Psoas muscle (tissue), 8 donors: ENCODE measurements around the gene SERPINA3. TPM values are rescaled to one million over a fixed set of nuclear protein-coding genes. Genes with fewer than 3 reads are reported as not detected.

Source experiments
- ATAC-seq, 4 donors: fragments of 200-7000 bp; cut with Tn5 transposase; one replicate each; pipeline ENCODE4 v1.9.1; 2020; ENCODE audit warnings: moderate library complexity in 3 of 4, mild to moderate bottlenecking in 2 of 4
- DNase-seq, 2 donors: peaks; one replicate each; pipeline ENCODE4 v3.0.0-alpha.2; 2020
- H3K27ac ChIP-seq: fragments of 200-600 bp; one replicate; pipeline ENCODE4 v1.8.0; 2022
- H3K27me3 ChIP-seq, 3 donors: fragments of 200-600 bp in 1 of 3; one replicate each; pipeline versions ENCODE4 v1.6.1 to v1.8.0; 2013 to 2022; ENCODE audit warnings: low read length in 2 of 3, mild to moderate bottlenecking in 2 of 3, moderate library complexity in 1 of 3; ENCODE audit not compliant: insufficient read depth in 3 of 3
- H3K36me3 ChIP-seq, 2 donors: fragments of 200-600 bp in 1 of 2; one replicate each; pipeline versions ENCODE4 v1.6.1 to v1.8.0; 2013 to 2022; ENCODE audit warnings: low read depth in 1 of 2, mild to moderate bottlenecking in 1 of 2, moderate library complexity in 1 of 2; ENCODE audit not compliant: insufficient read depth in 1 of 2
- H3K4me1 ChIP-seq: fragments of 200-600 bp; one replicate; pipeline ENCODE4 v1.8.0; 2022
- H3K4me3 ChIP-seq: fragments of 200-600 bp; one replicate; pipeline ENCODE4 v1.8.0; 2022; ENCODE audit warnings: mild to moderate bottlenecking
- H3K9me3 ChIP-seq: fragments of 200-600 bp; one replicate; pipeline ENCODE4 v1.8.0; 2022
- WGBS, 3 donors: extraction: QIAGEN DNeasy Blood & Tissue Kit; methylation state at CpG; one replicate each; pipeline versions ENCODE4 v1.1.6 to v1.1.7; 2013; 5-methylcytosine and 5-hydroxymethylcytosine counted together
- intact Hi-C, 2 donors: fragments of 100-400 bp; cut with DNase I; formaldehyde crosslinking; loops; one replicate each; pipeline versions ENCODE4 v1.11.0 to v1.14.2; 2022
- polyA plus RNA-seq, 3 donors: library from polyadenylated mRNA; stranded (reverse); fragments of 200-250 nt; gene quantifications; one replicate each; pipeline ENCODE4 v1.2.3, GENCODE V29; 2013
- total RNA-seq, 4 donors: library from RNA; stranded (reverse); fragmentation: NEBNext Ultra II Directional in 2 of 4; extraction: Animal tissue kit (Norgen Biotek cat#: 25700) in 2 of 4; gene quantifications; one replicate each; pipeline versions ENCODE4 v1.2.1 to v1.2.4, GENCODE V29; 2021 to 2023
- TF ChIP-seq, protein P1 (sequence below): fragments of 200-600 bp; IDR thresholded peaks from one replicate; pipeline ENCODE4 v1.8.0; 2022; ENCODE audit warnings: antibody characterized with exemption
- donor health status: healthy with polysubstance abuse.
- donor health status: DM: no; HTN: no; CAD: no; lungs with moderate emphysema.
- donor health status: Bipolar disorder and iron deficiency.
- donor health status: healthy.
- donor health status: DM: yes; HTN: yes; CAD: no.
- donor health status: DM: no; HTN: no; CAD: no.
- donor health status: DM: no; HTN: no; CAD: no.
- donor health status: DM: yes; HTN: yes; CAD: no.

The SERPINA3 gene
- total and polyA plus RNA-seq, 7 donors, result 5.5 to 1,141 (median 186) TPM

DNA sequence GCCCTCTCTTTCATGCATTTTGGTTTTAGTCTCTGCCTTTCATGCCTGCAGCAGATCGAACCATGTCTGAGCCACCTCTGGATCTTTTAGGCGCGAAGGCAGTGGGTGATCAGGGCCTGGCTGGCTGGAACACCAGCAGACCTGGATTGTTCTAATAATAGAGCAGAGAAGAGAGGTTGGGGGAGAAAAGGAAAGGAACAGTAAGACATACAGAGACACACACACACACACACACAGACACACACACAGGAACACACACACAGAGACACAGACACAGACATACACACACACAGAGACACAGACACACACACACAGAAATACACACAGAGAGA, 38.2 kb downstream of the SERPINA3 start:
- ATAC-seq, result no peak
- peaks cover 6% of the 10 kb centered on the region for H3K9me3 ChIP-seq
- intact Hi-C loops, result no loop called here
- no peaks in the 10 kb centered on the region for H3K36me3 ChIP-seq
- no peak overlapping the region for H3K27ac ChIP-seq
- 66 to 88% (median 81%) methylated on average over 3 of the region's 3 CpGs for WGBS, 3 donors
- H3K4me1 ChIP-seq, result no peaks in the 10 kb centered on the region
- TF ChIP-seq, protein P1, sequence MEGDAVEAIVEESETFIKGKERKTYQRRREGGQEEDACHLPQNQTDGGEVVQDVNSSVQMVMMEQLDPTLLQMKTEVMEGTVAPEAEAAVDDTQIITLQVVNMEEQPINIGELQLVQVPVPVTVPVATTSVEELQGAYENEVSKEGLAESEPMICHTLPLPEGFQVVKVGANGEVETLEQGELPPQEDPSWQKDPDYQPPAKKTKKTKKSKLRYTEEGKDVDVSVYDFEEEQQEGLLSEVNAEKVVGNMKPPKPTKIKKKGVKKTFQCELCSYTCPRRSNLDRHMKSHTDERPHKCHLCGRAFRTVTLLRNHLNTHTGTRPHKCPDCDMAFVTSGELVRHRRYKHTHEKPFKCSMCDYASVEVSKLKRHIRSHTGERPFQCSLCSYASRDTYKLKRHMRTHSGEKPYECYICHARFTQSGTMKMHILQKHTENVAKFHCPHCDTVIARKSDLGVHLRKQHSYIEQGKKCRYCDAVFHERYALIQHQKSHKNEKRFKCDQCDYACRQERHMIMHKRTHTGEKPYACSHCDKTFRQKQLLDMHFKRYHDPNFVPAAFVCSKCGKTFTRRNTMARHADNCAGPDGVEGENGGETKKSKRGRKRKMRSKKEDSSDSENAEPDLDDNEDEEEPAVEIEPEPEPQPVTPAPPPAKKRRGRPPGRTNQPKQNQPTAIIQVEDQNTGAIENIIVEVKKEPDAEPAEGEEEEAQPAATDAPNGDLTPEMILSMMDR, result no peak
- DNase-seq, result no peak
- H3K4me3 ChIP-seq, result no peak overlapping the region
- H3K27me3 ChIP-seq, result no peaks in the 10 kb centered on the region

DNA sequence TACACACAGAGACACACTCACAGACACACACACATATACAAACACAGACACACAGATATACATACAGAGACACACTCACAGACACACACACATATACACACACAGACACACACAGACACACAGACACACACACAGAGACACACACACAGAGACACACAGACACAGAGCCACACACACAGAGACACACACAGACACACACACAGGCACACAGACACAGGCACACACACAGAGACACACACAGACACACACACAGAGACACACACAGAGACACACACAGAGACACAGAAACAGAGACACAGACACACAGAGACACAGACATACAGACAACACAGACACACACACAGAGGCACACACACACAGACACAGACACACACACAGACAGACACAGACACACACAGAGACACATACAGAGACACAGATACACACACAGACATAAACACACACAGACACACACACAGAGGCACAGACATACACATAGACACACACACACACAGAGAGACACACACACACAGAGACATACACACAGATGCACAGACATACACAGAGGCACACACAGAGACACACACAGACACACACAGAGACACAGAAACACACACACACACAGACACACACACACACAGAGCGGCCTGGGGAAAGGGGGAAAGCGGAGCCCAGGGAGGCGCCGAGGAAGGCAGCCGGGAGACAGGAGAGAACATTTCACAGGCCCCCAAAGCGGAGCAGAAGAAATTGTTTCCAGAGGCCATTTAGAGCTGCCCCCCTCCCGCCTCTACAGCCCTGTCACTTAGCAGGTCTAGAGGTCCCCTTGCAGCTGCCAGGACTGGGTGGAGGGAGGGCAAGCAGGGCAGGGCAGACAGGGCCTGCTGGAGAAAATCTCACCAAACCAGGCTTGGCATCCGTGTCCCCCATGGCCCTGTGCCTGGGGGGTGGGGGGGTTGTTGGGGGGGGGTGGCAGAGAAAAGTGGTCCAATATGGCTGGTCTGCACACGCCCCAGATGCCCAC, 38.9 kb downstream of the SERPINA3 start:
- Histone ChIP-seq H3K9me3 (peaks cover 6% of the 10 kb centered on the region), H3K27ac (no peak overlapping the region), H3K36me3 (no peaks in the 10 kb centered on the region), H3K4me1 (no peaks in the 10 kb centered on the region), H3K27me3 (no peaks in the 10 kb centered on the region), H3K4me3 (no peak overlapping the region)
- intact Hi-C loops, result no loop called here
- WGBS, 3 donors, result 54 to 62% (median 61%) methylated on average over 7 to 9 of the region's 9 CpGs
- TF ChIP-seq, protein P1, result no peak
- DNase-seq, result no peak
- ATAC-seq, result no peak

DNA sequence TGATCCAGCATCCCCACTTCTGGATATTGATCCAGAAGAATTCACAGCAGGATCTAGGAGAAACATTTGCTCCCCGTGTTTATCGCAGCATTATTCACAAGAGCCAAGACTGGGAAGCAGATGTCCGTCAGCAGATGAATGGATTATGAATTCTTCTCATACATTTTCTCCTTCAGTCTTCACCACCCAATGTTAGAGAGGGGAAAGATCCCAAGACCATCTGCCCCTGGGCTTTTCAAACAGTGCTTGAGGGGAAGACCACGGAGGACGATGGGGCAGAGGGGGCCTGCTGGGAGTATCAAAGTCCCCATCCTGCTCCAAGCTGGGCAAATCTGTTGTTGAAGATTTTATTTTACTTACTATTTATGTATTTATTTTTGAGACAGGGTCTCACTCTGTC, 41.1 kb downstream of the SERPINA3 start:
- intact Hi-C loops, result no loop called here
- H3K36me3 ChIP-seq, result no peaks in the 10 kb centered on the region
- no peak for ATAC-seq
- WGBS, 3 donors, result 73 to 78% (median 78%) methylated on average over 5 of the region's 5 CpGs
- H3K27me3 ChIP-seq, result no peaks in the 10 kb centered on the region
- H3K27ac ChIP-seq, result no peak overlapping the region
- DNase-seq, result no peak
- no peaks in the 10 kb centered on the region for H3K4me1 ChIP-seq
- peaks cover 6% of the 10 kb centered on the region for H3K9me3 ChIP-seq
- TF ChIP-seq, protein P1, result no peak
- H3K4me3 ChIP-seq, result no peak overlapping the region

DNA sequence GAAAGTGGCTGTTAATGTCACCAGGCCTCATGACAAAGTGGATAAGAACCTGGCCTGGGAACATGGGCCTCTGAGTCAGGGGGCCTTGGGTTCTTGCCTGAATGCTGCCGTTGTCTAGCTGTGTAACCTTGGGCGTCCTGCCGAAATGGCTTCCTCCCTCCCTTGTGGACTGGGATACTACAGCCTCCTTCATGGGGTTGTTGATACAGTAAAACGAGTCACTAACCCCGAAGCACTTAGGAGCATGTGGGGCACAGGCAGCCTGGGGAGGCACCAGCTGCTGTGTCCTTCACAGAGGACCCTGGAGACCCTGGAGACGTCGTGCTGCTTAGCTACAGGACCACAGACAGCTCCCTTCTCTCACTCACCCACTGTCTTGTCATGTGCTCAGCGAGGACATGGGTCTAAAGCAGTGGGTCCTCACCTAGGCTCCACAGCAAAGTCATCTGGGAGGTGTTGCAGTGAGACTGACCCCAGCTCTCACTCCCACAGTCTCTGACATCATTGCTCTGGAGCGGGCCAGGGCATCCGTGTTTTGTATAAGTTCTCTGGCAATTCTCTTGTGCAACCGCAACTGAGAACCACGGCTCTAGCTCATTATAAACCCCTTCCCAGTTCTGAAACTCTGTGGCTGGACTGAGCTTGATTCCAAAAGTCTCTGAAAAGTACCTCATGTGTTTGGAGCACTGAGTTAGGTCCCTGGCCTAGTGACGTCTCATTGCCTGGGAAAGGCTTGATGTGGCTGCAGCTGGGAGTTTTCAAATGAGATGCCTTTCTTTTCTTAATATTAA, 42.1 kb downstream of the SERPINA3 start:
- H3K4me3 ChIP-seq, result no peak overlapping the region
- H3K4me1 ChIP-seq, result no peaks in the 10 kb centered on the region
- ATAC-seq (no peak), DNase-seq (no peak)
- no peak overlapping the region for H3K27ac ChIP-seq
- H3K36me3 ChIP-seq, result no peaks in the 10 kb centered on the region
- H3K27me3 ChIP-seq, result no peaks in the 10 kb centered on the region
- no peaks in the 10 kb centered on the region for H3K9me3 ChIP-seq
- TF ChIP-seq, protein P1, result no peak
- 49 to 53% (median 50%) methylated on average over 13 of the region's 13 CpGs for WGBS, 3 donors
- intact Hi-C loops, result no loop called here
